Prostate gland (tissue), 2 donors: ENCODE data around the gene BCHE.

Source experiments
- POLR2AphosphoS5 ChIP-seq: sonication (generic); formaldehyde crosslinking; IDR thresholded peaks from one replicate; pipeline ENCODE4 v1.6.1; 2017; ENCODE audit warnings: antibody characterized with exemption
- TF ChIP-seq, protein P1 (sequence below), 4 experiments: fragments of 200-600 bp in 2 of 4; fragments of 450-650 bp in 2 of 4; sonication (generic) in 2 of 4; IDR thresholded peaks; 1 replicate in 3 of 4; 2 replicates in 1 of 4; pipeline ENCODE4 v1.5.1; 2016 to 2019; ENCODE audit warnings: antibody characterized with exemption in 4 of 4, mild to moderate bottlenecking in 2 of 4, moderate library complexity in 2 of 4

DNA sequence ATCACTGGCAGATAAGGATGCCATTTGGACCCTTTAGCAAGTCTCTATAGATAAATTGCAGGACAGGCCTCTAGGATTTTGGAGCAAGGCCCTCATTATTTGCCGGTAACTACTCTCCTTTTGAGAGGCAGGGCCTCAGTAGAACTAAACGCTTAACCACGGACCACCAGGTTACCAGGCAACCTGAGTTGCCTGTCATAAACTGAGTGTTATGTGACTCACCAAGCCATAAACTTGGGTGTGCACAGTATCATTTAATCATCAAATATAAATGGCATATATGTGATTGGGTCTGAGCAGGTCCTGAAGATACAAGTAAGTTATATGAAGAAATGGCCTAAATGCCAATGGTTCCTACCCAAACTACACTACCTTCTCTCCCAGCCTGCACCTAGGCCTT, 93.2 kb downstream of the BCHE start:
- TF ChIP-seq, protein P1, sequence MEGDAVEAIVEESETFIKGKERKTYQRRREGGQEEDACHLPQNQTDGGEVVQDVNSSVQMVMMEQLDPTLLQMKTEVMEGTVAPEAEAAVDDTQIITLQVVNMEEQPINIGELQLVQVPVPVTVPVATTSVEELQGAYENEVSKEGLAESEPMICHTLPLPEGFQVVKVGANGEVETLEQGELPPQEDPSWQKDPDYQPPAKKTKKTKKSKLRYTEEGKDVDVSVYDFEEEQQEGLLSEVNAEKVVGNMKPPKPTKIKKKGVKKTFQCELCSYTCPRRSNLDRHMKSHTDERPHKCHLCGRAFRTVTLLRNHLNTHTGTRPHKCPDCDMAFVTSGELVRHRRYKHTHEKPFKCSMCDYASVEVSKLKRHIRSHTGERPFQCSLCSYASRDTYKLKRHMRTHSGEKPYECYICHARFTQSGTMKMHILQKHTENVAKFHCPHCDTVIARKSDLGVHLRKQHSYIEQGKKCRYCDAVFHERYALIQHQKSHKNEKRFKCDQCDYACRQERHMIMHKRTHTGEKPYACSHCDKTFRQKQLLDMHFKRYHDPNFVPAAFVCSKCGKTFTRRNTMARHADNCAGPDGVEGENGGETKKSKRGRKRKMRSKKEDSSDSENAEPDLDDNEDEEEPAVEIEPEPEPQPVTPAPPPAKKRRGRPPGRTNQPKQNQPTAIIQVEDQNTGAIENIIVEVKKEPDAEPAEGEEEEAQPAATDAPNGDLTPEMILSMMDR (IDR thresholded peaks at IDR 0.05) = no peak
- TF ChIP-seq POLR2AphosphoS5 = no peak
